Camera-type eye (tissue), 1 donor: ENCODE data around the gene LAMTOR4. TPM values are rescaled to one million over a fixed set of nuclear protein-coding genes. Genes with fewer than 3 reads are reported as not detected.

Source experiments
- total RNA-seq: library from RNA; depleted of rRNA; stranded (reverse); fragments of >200 nt; gene quantifications from one replicate; pipeline ENCODE4 v1.2.3, GENCODE V29; 2014

The LAMTOR4 gene
- 77.6 TPM for total RNA-seq

GRCh38 chr7:100148559-100149328, at the start of gene LAMTOR4:
Gene LAMTOR4, plus strand, starts transcription at chr7:100148918. Its CDS starts 55 bp downstream, at chr7:100148973.

GRCh38 chr7:100101016-100101862, 47.5 kb upstream of the LAMTOR4 start, which contains the start of the genes AP4M1 and MCM7:
Gene AP4M1, plus strand, starts transcription at chr7:100101643. Its CDS starts 72 bp downstream, at chr7:100101715.
Gene MCM7, minus strand, starts transcription at chr7:100101397. Its CDS starts 103 bp downstream, at chr7:100101294.

GRCh38 chr7:100119072-100119969, 29.4 kb upstream of the LAMTOR4 start, which contains the start of the genes CNPY4 and TAF6:
Gene CNPY4, plus strand, starts transcription at chr7:100119634. Its CDS starts 111 bp downstream, at chr7:100119745.
Gene TAF6, minus strand, starts transcription at chr7:100119358. Its CDS starts 5,149 bp downstream, at chr7:100114209.

DNA sequence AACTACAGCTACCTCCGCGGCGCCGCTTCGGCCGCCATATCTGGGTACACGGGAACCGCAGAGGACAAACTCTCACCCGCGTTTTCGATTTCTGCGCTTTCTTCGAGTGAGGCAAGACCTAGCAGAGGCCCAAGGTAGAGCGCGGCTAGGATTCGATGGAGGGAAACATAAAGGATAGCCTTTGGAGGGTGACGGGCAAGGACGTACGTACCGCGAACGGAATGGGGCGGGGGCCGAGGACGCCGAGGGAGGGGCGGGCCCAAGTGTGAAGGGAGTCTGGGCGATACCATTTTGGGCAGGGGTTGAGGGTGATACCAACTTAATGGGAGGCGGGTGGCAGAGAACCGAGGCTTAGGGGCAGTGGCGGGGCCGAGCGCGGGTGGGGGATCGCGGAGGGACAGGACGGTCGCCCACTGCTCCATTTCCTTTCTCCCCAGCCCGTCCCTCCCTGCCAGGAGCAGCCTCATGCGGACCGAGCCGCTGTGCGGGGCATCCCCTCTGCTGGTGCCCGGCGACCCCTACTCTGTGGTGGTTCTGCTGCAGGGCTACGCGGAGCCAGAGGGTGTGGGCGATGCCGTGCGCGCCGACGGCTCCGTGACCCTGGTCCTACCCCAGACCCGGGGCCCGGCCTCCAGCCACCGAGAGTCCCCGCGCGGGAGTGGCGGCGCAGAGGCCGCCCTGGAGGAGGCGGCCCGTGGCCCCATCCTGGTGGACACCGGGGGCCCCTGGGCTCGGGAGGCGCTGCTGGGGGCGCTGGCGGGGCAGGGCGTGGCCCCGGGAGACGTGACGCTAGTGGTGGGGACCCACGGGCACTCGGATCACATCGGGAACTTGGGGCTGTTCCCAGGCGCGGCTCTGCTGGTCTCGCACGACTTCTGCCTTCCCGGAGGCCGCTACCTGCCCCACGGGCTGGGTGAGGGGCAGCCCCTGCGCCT, 21.5 kb upstream of the LAMTOR4 start, which contains the start of gene MBLAC1:
Gene MBLAC1, plus strand, starts transcription at position 37 of the 935 bp plus-strand sequence. Its CDS starts 429 bp downstream, at position 466.

GRCh38 chr7:100158229-100159098, 9.7 kb downstream of the LAMTOR4 start, which contains the start of gene TRAPPC14:
Gene TRAPPC14, minus strand, starts transcription at chr7:100158723. Its CDS starts 224 bp downstream, at chr7:100158499.

GRCh38 chr7:100177045-100178001, 28.6 kb downstream of the LAMTOR4 start, which contains the start of the genes GPC2 and STAG3:
Gene GPC2, minus strand, starts transcription at chr7:100177381. Its CDS starts 182 bp downstream, at chr7:100177199.
Gene STAG3, plus strand, starts transcription at chr7:100177918. Its CDS starts 2,639 bp downstream, at chr7:100180557.

Other genes with a start within 250 kb of the LAMTOR4 start
- gene TRIM4, start 229.4 kb upstream of the LAMTOR4 start, total RNA-seq: 38.9 TPM
- gene GJC3, start 219.3 kb upstream of the LAMTOR4 start, total RNA-seq: not detected
- gene AZGP1, start 172.9 kb upstream of the LAMTOR4 start, total RNA-seq: 15.0 TPM
- gene ZKSCAN1, start 133.3 kb upstream of the LAMTOR4 start, total RNA-seq: 77.0 TPM
- gene ZSCAN21, start 99.1 kb upstream of the LAMTOR4 start, total RNA-seq: 19.7 TPM
- 61.1 TPM for gene ZNF3, start 67.2 kb upstream of the LAMTOR4 start, total RNA-seq
- 53.1 TPM for gene COPS6, start 59.9 kb upstream of the LAMTOR4 start, total RNA-seq
- 84.2 TPM for gene MCM7, start 47.5 kb upstream of the LAMTOR4 start, total RNA-seq
- gene AP4M1, start 47.3 kb upstream of the LAMTOR4 start, total RNA-seq: 31.1 TPM
- 70.6 TPM for gene TAF6, start 29.6 kb upstream of the LAMTOR4 start, total RNA-seq
- 36.2 TPM for gene CNPY4, start 29.3 kb upstream of the LAMTOR4 start, total RNA-seq
- gene MBLAC1, start 22.0 kb upstream of the LAMTOR4 start, total RNA-seq: 3.1 TPM
- 13.5 TPM for gene TRAPPC14, start 9.8 kb downstream of the LAMTOR4 start, total RNA-seq
- gene GAL3ST4, start 19.7 kb downstream of the LAMTOR4 start, total RNA-seq: 5.1 TPM
- 28.8 TPM for gene GPC2, start 28.5 kb downstream of the LAMTOR4 start, total RNA-seq
- gene STAG3, start 29.0 kb downstream of the LAMTOR4 start, total RNA-seq: 0.55 TPM
- 0.33 TPM for gene PVRIG, start 71.0 kb downstream of the LAMTOR4 start, total RNA-seq
- not detected for gene SPDYE3, start 158.8 kb downstream of the LAMTOR4 start, total RNA-seq
- 33.3 TPM for gene PILRB, start 209.2 kb downstream of the LAMTOR4 start, total RNA-seq
- 1.8 TPM for gene PILRA, start 224.6 kb downstream of the LAMTOR4 start, total RNA-seq